BJ (cell line): Measurements from ENCODE around the gene EDIL3. TPM values are rescaled to one million over a fixed set of nuclear protein-coding genes. Genes with fewer than 3 reads are reported as not detected.

ENCODE experiments used
- CTCF ChIA-PET: fragments of 350-600 bp; formaldehyde crosslinking; extraction: SDS; loops from one replicate; lab custom pipeline; 2021; ENCODE audit warnings: antibody characterized with exemption, inconsistent platforms; lab: Yijun Ruan, JAX
- POLR2A ChIA-PET: fragments of 300-600 bp; sonication (Branson Sonifier 250); formaldehyde crosslinking; extraction: SDS; loops from one replicate; lab custom pipeline; 2021; ENCODE audit warnings: antibody characterized with exemption; lab: Charles Lee
- DNase-seq: peaks from one replicate; pipeline ENCODE4 v3.0.0-alpha.2; 2011; ENCODE audit warnings: low read depth
- H3K27me3 ChIP-seq: 2 replicates; pipeline ENCODE4 v1.6.0; 2011; ENCODE audit warnings: low read length; ENCODE audit not compliant: control insufficient read depth, insufficient read depth
- H3K36me3 ChIP-seq: 2 replicates; pipeline ENCODE4 v1.5.1; 2011; ENCODE audit warnings: low read length; ENCODE audit not compliant: control insufficient read depth, insufficient read depth
- H3K4me3 ChIP-seq: 2 replicates; pipeline ENCODE4 v1.5.1; 2011; ENCODE audit warnings: low read depth, mild to moderate bottlenecking, control low read depth, low read length
- polyA plus RNA-seq: library from polyadenylated mRNA; depleted of rRNA; stranded (reverse); fragments of >200 nt; gene quantifications from 2 replicates; pipeline ENCODE4 v1.2.3, GENCODE V29; 2011
- TF ChIP-seq, protein P1 (sequence below): IDR thresholded peaks from 2 replicates; pipeline ENCODE4 v1.5.1; 2011; ENCODE audit warnings: low read depth, mild to moderate bottlenecking, control low read depth, inconsistent platforms, low read length, moderate library complexity; ENCODE audit not compliant: insufficient read depth

The EDIL3 gene
- polyA plus RNA-seq, 1 experiment = 8.4 TPM

GRCh38 chr5:83972909-83973308 lies 411.8 kb downstream of the EDIL3 start:
- CTCF ChIA-PET = no interaction called here
- Histone ChIP-seq H3K4me3 (no peak overlapping the region), H3K36me3 (no peaks in the 10 kb centered on the region), H3K27me3 (no peaks in the 10 kb centered on the region)
- DNase-seq = no peak
- TF ChIP-seq, protein P1, sequence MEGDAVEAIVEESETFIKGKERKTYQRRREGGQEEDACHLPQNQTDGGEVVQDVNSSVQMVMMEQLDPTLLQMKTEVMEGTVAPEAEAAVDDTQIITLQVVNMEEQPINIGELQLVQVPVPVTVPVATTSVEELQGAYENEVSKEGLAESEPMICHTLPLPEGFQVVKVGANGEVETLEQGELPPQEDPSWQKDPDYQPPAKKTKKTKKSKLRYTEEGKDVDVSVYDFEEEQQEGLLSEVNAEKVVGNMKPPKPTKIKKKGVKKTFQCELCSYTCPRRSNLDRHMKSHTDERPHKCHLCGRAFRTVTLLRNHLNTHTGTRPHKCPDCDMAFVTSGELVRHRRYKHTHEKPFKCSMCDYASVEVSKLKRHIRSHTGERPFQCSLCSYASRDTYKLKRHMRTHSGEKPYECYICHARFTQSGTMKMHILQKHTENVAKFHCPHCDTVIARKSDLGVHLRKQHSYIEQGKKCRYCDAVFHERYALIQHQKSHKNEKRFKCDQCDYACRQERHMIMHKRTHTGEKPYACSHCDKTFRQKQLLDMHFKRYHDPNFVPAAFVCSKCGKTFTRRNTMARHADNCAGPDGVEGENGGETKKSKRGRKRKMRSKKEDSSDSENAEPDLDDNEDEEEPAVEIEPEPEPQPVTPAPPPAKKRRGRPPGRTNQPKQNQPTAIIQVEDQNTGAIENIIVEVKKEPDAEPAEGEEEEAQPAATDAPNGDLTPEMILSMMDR = no peak
- POLR2A ChIA-PET = no interaction called here

GRCh38 chr5:83972236-83972635 lies 412.4 kb downstream of the EDIL3 start:
- DNase-seq = no peak
- POLR2A ChIA-PET = no interaction called here
- Histone ChIP-seq H3K36me3 (no peaks in the 10 kb centered on the region), H3K27me3 (no peaks in the 10 kb centered on the region), H3K4me3 (no peak overlapping the region)
- TF ChIP-seq, protein P1 = no peak
- CTCF ChIA-PET = no interaction called here

GRCh38 chr5:83967417-83967816 lies 417.3 kb downstream of the EDIL3 start:
- no peak for DNase-seq
- Histone ChIP-seq H3K36me3 (no peaks in the 10 kb centered on the region), H3K27me3 (no peaks in the 10 kb centered on the region), H3K4me3 (no peak overlapping the region)
- ChIA-PET CTCF (no interaction called here), POLR2A (no interaction called here)
- TF ChIP-seq, protein P1 = no peak

DNA sequence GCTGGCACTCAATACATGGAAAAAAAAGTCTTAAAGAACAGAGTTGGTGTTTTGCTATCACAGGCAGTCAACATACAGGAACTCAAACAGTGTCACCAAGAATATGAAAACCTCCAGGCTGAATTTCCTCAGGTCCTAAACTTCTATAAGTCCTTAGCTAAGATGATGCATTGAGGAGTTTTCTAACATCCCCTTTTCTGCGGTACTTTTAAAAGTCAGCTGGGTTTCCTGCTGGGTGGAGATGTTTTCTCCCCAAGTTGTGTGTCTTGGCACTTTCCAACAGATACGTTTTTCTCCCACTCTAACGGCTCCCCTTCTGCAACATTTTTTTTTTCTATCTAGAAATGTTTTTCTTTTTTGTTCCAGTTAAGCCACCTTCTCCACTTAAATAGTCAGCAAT lies 419.2 kb downstream of the EDIL3 start:
- DNase-seq = no peak
- no peak overlapping the region for H3K4me3 ChIP-seq
- ChIA-PET POLR2A (no interaction called here), CTCF (no interaction called here)
- no peaks in the 10 kb centered on the region for H3K36me3 ChIP-seq
- H3K27me3 ChIP-seq = no peaks in the 10 kb centered on the region
- TF ChIP-seq, protein P1 = no peak

DNA sequence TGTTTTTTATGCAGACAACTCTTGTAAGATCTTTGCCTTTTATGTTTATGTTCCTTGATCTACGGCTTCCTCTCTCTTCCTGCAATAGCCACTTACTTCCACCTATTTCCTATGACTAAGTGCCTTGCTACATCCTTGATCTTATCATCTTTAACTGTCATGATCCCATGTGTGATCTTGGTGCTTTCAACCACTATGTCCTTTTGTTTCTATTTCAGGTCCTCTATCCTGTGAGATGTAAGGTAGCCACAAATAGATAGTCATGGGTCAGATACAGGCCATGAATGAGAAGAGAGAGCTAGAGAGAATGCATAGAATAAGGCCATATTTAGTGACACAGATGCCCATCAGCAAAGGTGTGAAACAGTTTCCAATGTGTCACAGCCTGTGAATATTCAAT lies 420.4 kb downstream of the EDIL3 start:
- no peak for DNase-seq
- CTCF ChIA-PET = no interaction called here
- POLR2A ChIA-PET = no interaction called here
- H3K36me3 ChIP-seq = no peaks in the 10 kb centered on the region
- TF ChIP-seq, protein P1 = no peak
- no peaks in the 10 kb centered on the region for H3K27me3 ChIP-seq
- no peak overlapping the region for H3K4me3 ChIP-seq
